HL-60 (cell line): Measurements from ENCODE around the gene ARMH3.

Experiments used
- DNase-seq, 2 experiments: peaks; one replicate each; pipeline ENCODE4 v3.0.0-alpha.2; 2010 to 2020; ENCODE audit warnings: low read depth in 1 of 2, low spot score in 1 of 2
- H3K27ac ChIP-seq: fragments of 250-450 bp; sonication (Bioruptor Pico); replicated peaks from 2 replicates; pipeline ENCODE4 v1.5.1; 2020; ENCODE audit warnings: mild to moderate bottlenecking, moderate library complexity
- H3K27me3 ChIP-seq: fragments of 250-450 bp; sonication (Bioruptor Pico); 2 replicates; pipeline ENCODE4 v1.5.1; 2021; ENCODE audit warnings: mild to moderate bottlenecking, moderate library complexity; ENCODE audit not compliant: insufficient read depth, poor library complexity, severe bottlenecking
- H3K4me3 ChIP-seq: replicated peaks from 2 replicates; pipeline ENCODE4 v1.5.1; 2011; ENCODE audit warnings: mild to moderate bottlenecking, control low read depth, low read length; ENCODE audit not compliant: insufficient read depth
- CTCF ChIP-seq: IDR thresholded peaks from one replicate; pipeline ENCODE4 v1.5.1; 2011; ENCODE audit warnings: low read length, control low read depth, inconsistent platforms; ENCODE audit not compliant: insufficient read depth
- GABPA ChIP-seq: IDR thresholded peaks from 2 replicates; pipeline ENCODE4 v1.6.1; 2012; ENCODE audit warnings: low read depth
- POLR2AphosphoS5 ChIP-seq: IDR thresholded peaks from 2 replicates; pipeline ENCODE4 v1.6.1; 2012; ENCODE audit warnings: low read depth
- REST ChIP-seq: IDR thresholded peaks from 2 replicates; pipeline ENCODE4 v1.6.1; 2012; ENCODE audit warnings: low read depth; ENCODE audit not compliant: insufficient replicate concordance
- SPI1 ChIP-seq: IDR thresholded peaks from 2 replicates; pipeline ENCODE4 v1.6.1; 2012; ENCODE audit warnings: low read depth, mild to moderate bottlenecking, borderline replicate concordance

ARMH3 gene

GRCh38 chr10:101912561-101913179 is 143.3 kb downstream of the ARMH3 start:
- no peak for DNase-seq
- TF ChIP-seq SPI1 (no peak), CTCF (no peak), REST (no peak), GABPA (no peak), POLR2AphosphoS5 (no peak)
- H3K4me3 ChIP-seq, result no peak overlapping the region
- H3K27ac ChIP-seq, result no peak overlapping the region
- H3K27me3 ChIP-seq, result no peaks in the 10 kb centered on the region

GRCh38 chr10:101906586-101907183 is 149.3 kb downstream of the ARMH3 start:
- TF ChIP-seq POLR2AphosphoS5, result no peak
- TF ChIP-seq GABPA, result no peak
- no peak for TF ChIP-seq CTCF
- no peak for TF ChIP-seq SPI1
- no peak for TF ChIP-seq REST
- H3K27me3 ChIP-seq, result no peaks in the 10 kb centered on the region
- no peak for DNase-seq

GRCh38 chr10:101905251-101905650 is 150.7 kb downstream of the ARMH3 start:
- Histone ChIP-seq H3K27me3 (no peaks in the 10 kb centered on the region), H3K27ac (no peak overlapping the region), H3K4me3 (no peak overlapping the region)
- DNase-seq, result no peak
- TF ChIP-seq REST (no peak), POLR2AphosphoS5 (no peak), CTCF (no peak), SPI1 (no peak), GABPA (no peak)

More at GRCh38 chr10:101906586-101907183, 149.3 kb downstream of the ARMH3 start:
- Histone ChIP-seq H3K27ac (no peak overlapping the region), H3K4me3 (no peak overlapping the region)
